Stimulated activated CD4-positive, alpha-beta T cell treated with anti-CD3 and anti-CD28 coated beads, Interleukin-1b, Interleukin-23, amount 100 ng/mL, for 1 hour (primary cell): Measurements from ENCODE around the gene CCNL2.
"Not testable (repeated sequence)": the region's sequence is repeated elsewhere in the genome, so short reads cannot be mapped to it uniquely, and the experiment has no call there.

Experiments used
- DNase-seq, 2 donors: peaks; one replicate each; pipeline ENCODE4 v3.0.0-alpha.2; 2020; ENCODE audit warnings: low read depth in 2 of 2

The CCNL2 gene

GRCh38 chr1:1399872-1400575 is 889 bp upstream of the CCNL2 start:
- DNase-seq: no peak

GRCh38 chr1:1398677-1399186 is 403 bp downstream of the CCNL2 start:
- no peak for DNase-seq

DNA sequence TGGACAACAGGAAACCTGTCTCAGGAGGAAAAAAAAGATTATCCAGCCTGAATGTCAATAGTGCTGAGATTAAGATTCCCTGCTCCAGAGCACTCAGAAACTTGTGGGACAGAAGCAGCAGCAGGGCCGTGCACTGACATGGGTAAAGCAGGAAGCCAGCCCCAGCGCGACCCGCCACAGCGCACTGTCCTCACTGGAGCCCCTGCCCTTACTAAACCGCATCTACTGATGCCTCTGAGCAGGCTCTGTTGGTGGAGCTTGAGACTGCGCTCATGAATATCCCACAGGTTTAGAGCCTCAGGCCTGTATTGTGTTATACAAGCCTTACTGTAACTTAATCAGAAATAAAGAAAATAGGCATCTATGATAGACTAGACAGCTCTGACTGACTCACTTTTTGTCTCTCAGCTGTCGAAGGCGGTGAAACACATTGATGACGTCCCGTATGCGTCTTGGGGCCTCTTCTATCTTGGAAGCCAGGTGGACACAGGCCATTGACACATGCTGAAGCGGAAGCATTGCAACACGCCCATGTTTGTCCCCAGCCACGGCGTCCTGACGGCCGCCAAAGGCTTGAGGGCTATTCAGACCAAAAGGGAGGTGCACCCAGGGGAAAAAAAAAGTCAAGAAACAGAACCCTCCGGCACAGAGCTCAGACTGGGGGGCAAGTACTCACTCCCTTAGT is 1.2 kb downstream of the CCNL2 start:
- no peak for DNase-seq

DNA sequence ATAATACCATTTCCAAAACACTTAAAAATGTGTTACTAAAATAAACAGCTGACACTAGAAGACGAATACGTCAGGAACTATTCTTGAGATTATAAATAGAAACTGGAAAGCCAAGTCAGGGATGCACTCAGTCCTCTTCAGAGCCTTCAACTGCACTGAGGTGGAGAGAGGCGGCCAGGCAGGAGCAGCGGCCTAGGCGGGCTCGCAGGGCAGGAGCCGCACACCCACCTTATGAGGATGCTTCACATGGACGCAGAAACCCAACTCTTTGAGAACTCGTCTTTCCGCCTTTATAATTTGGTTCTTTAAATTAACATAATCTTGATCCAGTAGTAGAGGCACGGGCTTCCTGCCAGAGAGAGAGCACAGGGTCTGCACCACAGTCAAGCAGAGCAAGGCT is 4.0 kb downstream of the CCNL2 start:
- DNase-seq: no peak

- no peak for DNase-seq
Observed at GRCh38 chr1:1394116-1394515, 5.0 kb downstream of the CCNL2 start.

DNA sequence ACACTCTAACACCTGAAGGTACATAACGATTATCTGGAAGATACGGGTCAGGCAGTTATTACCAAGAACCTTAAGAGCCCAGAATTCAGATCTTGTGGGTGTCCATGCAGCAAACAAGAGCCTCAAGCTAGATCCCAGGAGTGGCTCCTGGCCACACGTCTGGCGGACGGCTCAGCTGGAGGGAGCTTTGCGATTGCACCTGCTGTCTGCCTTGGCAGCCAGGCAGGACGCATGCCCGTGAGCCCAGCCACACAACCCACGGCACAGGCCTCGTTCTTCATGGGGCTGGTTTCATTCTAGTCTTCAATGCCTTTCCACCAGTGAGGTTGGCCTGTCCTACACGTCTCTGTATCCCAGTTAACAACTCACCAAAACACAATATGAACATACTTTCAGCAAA is 5.7 kb downstream of the CCNL2 start:
- DNase-seq: no peak

GRCh38 chr1:1393014-1393413 is 6.1 kb downstream of the CCNL2 start:
- no peak for DNase-seq

DNA sequence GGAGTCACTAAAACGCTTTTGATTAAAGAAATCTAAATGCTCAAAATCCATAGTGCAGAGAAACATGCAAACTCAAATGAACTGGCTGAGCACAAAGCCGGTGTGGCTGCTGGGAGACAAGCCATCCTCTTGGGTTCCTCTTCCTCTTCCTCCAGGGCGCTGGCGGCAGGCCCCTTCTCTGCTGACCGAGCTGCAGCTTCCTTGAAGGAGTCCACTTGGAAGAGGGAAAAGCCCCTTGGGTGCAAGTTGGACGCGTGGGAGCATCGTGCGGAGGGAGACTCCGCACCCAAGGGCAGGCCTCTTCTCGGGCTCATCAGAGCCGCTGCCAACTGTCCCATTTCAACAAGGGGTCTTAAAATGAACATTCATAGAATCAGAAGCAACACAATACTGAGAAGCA is 7.9 kb downstream of the CCNL2 start:
- DNase-seq: no peak

GRCh38 chr1:1390675-1391074 is 8.5 kb downstream of the CCNL2 start:
- no peak for DNase-seq

DNA sequence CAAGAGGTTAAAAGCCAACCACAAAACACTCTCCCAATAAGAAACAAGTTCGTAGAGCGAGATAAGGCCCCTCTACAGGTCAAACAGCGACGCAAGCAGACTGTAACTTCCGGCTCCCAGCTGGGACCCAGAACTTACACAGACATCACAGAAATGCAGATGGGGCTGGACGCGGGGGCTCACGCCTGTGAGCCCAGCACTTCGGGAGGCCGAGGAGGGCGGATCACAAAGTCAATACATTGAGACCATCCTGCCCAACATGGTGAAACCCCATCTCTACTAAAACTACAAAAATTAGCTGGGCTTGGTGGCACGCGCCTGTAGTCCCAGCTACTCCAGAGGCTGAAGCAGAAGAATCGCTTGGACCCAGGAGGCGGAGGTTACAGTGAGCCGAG is 11.1 kb downstream of the CCNL2 start:
- DNase-seq: no peak

DNA sequence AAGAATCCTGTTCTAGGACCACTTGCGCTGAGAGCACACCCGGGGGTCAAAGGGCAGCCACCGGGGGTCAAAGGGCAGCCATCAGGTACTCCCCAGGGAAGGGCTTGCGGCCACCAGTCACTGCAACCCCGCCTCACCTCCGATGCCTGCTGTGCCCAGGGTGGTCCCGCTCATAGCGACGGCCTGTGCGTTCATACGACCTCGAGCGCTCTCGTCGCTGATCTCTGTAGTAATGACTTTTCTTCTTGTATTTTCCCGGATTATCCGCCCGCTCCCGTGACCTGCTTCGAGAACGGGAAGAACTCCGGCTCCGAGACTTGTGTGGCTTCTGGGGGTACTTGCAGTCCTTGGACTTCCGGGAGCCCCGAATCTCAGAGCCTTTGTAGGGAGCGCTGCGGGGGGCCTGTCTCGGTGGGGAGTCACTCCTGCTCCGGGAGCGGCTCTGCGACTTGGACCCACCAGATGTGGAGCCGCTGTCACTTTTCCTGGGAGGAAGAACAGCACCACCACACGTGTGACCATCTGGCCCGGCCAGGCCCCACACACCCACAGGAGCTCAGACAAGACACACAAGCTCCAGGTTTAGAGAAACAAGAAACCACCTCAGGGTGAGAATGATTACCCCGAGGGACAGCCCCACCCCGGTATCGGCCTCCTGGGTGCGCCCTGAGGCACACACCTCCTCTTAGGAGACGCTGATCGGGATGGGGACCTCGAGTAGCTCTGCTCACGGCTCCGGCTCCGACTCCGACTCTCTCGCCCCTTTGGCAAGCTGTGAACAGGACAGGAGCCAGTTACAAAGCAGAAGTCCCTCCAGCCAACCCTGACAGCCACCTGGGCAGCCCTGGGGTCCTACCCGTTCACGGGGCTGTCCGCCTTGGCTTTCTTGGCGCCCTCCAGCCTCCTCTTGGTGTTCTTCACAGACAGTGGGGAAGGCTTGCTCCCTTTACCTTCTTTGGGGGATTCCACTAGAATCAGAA is 11.7 kb downstream of the CCNL2 start:
- DNase-seq: no peak

DNA sequence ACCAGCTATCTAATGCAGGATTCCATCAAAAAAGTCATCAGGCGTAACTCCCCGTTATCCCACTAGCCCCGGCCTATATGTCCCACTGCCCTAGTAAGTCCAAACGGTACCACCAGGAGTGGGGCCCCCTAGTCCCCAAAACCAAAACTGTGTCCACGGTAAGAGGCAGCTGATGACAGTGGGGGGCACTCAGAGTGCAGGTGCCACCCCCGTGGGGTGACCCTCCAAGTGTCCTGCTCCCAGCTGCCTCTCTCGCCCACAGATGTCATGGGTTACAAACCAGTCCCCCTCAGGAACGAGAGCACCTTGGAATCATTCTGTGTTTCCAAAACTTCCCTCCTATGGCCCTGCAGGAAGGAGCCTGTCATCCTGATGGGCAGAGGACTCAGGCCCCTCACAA is 13.2 kb downstream of the CCNL2 start:
- no peak for DNase-seq

- DNase-seq: not testable (repeated sequence)
Observed at GRCh38 chr1:1385339-1385738, 13.8 kb downstream of the CCNL2 start.

DNA sequence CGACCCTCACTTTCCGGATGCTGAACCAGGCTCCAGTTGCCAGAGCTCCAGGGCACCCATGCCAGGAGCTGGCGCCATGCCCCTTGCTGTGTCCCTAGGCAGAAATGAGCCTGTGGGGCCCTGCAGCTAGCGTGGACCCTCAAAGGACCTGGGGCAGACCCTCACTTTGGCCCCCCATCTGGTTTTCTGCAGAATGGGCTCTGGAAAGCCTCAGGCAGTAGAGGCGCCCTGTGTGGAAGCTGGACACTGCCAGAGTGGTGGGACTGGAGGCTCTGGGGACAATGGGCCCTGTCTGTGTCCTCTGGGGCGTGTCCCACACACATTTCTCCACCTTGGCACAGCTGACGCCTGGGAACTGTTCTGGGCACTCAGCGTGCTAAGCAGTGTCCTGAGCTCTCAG is 17.8 kb downstream of the CCNL2 start:
- no peak for DNase-seq

- DNase-seq: no peak
Observed at GRCh38 chr1:1380860-1381259, 18.3 kb downstream of the CCNL2 start.

- no peak for DNase-seq
Observed at GRCh38 chr1:1377540-1378205, 21.5 kb downstream of the CCNL2 start.

GRCh38 chr1:1376551-1377226 is 22.4 kb downstream of the CCNL2 start:
- DNase-seq: no peak

DNA sequence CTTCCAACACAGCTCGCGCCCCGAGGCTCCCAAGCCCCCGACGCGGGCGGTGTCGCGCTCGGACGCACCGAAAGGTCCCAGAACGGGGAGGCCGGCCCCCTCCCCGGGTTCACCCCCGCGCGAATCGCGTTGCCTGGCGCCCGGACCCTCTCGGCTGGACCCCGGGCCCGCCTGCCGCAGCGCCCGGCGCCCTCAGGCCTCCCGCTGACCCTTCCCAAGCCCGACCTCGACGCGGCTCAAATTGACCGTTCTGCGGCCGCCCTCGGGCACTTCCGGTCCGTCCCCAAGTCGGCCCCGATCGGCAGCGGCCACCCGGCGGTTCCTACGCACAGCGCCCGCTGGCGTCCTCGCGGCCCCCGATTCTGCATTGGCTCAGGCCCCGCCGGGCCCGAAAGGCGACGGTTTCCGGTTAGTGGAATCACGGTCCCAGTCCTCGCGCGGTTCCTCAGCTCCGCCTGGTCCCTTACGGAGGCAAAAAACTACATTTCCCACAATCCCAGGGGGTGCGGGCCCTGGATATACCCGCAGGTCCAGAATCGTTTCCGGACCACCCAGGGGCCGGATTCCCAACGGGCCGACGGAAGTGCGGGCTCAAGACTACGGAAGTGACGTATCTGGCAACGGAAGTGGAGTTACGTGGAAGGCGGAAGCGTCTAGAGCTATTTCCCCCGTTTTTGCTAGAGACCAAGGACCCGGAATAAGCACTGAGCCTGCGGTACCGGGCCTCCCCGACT is 24.0 kb downstream of the CCNL2 start, which contains the start of gene AURKAIP1:
Gene AURKAIP1, minus strand, starts transcription at position 279 of the 734 bp plus-strand sequence. CDS start 451 bp downstream, outside the sequence.
- DNase-seq: peak; percentile 82 to 89

DNA sequence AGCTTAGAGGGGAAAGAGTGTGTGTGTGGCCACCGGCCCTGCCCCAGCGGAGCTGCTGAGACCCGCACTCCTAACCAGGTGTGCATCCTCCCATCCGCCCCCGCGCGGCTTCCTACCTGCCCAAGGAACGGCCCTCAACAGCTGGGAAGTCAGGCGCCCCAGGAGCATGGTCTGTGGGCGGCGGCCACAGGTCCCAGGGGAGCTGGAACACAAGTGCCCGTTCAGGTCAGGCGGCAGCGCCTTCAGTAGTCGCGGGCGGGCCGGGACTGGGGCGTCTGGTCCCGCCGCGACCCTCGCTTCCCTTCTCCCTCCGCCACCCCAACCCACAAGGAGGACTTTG is 24.6 kb downstream of the CCNL2 start:
- no peak for DNase-seq

DNA sequence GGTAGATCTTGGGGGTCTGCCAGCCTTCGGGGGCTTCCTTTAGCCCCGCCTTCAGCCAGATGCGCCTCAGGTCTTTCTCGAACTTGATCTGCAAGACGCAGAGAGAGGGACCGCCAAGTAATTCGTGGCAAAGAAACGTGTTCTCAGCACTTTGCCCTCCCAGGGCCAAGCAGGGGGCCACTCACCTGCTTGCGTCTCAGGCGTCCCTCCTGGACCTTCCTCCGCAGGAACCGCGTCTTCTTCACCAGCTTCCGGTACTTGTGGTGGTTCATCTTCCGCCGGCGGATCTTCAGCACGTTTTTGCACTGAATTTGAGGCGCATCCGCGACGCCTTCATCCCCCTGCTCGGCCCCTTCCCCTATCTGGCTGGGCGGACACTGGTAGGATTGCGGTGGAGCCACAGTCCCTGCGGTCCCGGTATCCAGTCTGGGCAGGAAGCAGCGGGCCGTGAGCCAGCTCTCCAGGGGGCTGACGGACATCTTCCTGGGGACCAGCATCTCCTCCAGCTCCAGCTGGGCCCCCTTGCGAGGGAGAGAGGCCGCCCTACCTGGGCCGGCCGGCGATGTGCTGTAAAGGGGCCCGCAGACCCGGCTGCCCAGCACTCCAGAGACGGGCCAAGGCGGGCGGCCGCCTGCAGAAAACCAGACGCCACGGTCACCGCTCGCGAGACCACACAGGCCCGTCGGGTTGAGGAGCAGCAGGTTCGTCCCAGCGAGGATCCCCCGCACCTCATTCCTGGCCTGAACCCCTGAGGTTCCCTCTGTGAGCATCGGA is 25.1 kb downstream of the CCNL2 start:
- DNase-seq: no peak
